Mononuclear cell (primary cell): Measurements from ENCODE around the gene LENEP. TPM values are rescaled to one million over a fixed set of nuclear protein-coding genes. Genes with fewer than 3 reads are reported as not detected.
"Not testable (repeated sequence)": the region's sequence is repeated elsewhere in the genome, so short reads cannot be mapped to it uniquely, and the experiment has no call there.

Experiments
- H3K27me3 ChIP-seq: 2 replicates; pipeline ENCODE4 v1.6.0; 2011; ENCODE audit warnings: low read length, control low read depth; ENCODE audit not compliant: insufficient read depth
- H3K4me1 ChIP-seq: 2 replicates; pipeline ENCODE4 v1.5.1; 2011; ENCODE audit warnings: mild to moderate bottlenecking, low read length, control low read depth; ENCODE audit not compliant: insufficient read depth
- H3K4me3 ChIP-seq: 2 replicates; pipeline ENCODE4 v1.5.1; 2011; ENCODE audit warnings: mild to moderate bottlenecking, low read length, moderate library complexity
- H3K9me3 ChIP-seq: 2 replicates; pipeline ENCODE4 v1.5.1; 2011; ENCODE audit warnings: low read depth, mild to moderate bottlenecking, control low read depth, low read length
- total RNA-seq: library from RNA; depleted of rRNA; stranded (reverse); fragments of >200 nt; gene quantifications from one replicate; pipeline ENCODE4 v1.2.3, GENCODE V29; 2012

LENEP gene
- total RNA-seq, 1 donor = 0.63 TPM

DNA sequence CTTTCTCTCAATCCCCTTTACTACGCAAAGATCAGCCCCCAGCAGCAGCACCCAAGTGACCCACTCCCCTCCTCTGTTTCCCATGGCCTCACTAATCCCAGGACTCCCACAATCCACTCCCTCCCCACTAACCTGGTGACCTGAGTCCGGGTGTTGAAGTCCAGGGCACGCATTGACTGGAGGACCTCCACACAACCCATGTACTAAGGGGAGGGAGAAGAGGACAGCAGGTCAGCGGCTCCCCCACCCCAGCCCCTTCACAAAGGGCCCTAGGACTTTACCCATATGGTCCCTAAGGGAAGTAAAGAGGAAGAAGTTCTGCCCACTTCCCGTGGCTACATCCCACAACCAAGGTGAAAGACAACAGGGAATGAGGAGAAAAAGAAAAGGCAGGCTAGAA lies 24.1 kb upstream of the LENEP start:
- Histone ChIP-seq H3K4me1 (peaks cover 39% of the 10 kb centered on the region), H3K9me3 (no peaks in the 10 kb centered on the region), H3K4me3 (no peak overlapping the region), H3K27me3 (no peaks in the 10 kb centered on the region)

DNA sequence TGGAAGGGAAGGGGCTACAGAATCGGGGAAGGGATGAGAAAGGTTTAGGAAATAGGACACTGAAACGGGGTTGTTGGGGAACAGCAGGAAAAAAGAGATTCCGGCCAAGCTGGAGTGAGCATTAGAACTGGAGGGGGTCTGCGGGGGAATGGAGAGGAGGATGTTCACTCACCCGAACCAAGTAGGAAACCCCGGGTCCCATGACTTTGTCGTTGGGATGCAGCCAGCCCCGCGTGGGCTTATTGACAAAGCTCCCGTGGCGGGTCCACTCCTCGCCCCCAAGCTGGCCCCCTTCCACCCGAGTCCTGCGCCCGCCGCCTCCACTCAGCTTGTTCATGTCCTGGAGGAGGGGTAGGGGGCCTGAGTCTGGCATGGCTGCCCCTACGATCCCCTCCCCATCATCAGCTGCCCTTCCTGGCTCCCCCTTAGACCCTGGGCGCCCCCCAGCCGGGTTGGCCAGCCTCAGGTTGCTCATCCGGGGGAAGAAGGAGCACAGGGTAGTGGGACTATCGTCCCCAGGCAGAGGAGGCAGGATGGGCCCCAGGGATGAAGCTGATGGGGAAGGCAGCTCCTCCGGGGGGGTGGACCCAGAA lies 23.4 kb upstream of the LENEP start:
- H3K4me1 ChIP-seq = peaks cover 39% of the 10 kb centered on the region
- no peaks in the 10 kb centered on the region for H3K9me3 ChIP-seq
- H3K4me3 ChIP-seq = no peak overlapping the region
- no peaks in the 10 kb centered on the region for H3K27me3 ChIP-seq

DNA sequence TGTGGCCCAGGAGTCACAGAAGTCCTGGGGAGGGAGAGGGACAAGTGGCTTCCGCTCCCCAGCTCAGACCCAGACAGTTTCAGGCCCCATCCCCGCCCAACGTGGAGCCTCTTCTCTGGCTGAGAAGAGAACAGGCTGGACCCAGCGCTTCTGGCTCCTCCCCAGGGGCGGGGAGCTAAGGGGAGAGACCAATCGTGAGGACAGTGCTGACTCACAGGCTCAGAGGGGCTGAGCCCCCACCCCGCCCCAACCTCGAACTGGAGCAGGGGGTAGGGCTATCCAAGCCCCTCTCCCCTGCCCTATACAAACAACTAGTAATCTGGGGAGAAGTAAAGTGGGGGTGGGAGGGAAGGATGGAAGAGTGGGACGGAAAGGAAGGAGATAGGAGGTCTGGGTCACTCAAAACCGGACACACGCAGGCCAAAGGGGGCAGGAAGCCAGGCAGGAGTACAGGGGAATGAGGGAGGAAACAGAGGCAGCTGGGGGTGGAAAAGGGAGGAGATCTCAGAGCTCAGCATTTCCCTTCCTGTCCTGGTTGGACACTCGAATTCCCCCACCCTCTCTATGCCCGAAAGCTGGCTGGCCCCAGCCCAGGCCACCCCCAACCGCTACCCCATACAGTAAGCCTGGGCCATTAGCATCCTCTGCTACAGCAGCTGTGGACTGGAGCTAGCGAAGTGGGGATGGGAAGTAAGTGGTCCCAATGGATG lies 22.6 kb upstream of the LENEP start, which contains the start of gene SHC1:
Gene SHC1 (minus strand): TSS at position 117 of the 710 bp plus-strand sequence. CDS start 221 bp downstream, outside the sequence.
- Histone ChIP-seq H3K9me3 (no peaks in the 10 kb centered on the region), H3K4me1 (peaks cover 41% of the 10 kb centered on the region), H3K4me3 (no peak within 1 kb of the TSS), H3K27me3 (no peaks in the 10 kb centered on the region)

DNA sequence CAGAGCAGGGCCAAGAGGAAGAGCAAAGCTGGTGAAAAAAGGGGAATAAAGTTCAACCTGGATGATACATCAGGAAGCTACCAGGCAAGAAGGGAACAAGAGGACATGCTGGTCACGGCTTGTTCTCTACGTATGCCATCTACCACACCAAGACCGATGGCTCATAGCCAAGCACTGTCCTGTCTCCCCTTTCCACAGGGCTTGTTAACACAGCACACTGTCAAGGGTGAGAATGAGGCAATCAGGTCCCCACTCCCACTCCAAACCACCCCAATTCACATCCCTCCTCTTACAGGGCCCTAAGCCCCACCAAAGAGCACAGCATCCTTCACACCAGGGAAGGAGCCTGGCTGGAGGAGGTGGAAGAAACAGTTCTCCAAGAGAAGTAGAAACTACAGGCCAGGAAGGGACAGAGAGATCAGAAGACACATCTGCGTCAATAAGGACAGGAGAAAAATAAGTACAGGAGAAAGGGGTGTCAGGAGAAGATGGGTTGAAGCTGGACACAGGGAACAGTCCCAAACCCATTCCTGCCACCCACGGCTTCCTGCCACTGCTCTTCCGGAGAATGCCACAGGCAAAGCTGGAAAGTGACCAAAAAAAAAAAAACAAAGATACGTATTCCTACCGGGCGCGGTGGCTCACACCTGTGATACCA lies 21.9 kb upstream of the LENEP start:
- H3K4me1 ChIP-seq = peaks cover 48% of the 10 kb centered on the region
- no peaks in the 10 kb centered on the region for H3K27me3 ChIP-seq
- H3K9me3 ChIP-seq = no peaks in the 10 kb centered on the region
- H3K4me3 ChIP-seq = no peak overlapping the region

DNA sequence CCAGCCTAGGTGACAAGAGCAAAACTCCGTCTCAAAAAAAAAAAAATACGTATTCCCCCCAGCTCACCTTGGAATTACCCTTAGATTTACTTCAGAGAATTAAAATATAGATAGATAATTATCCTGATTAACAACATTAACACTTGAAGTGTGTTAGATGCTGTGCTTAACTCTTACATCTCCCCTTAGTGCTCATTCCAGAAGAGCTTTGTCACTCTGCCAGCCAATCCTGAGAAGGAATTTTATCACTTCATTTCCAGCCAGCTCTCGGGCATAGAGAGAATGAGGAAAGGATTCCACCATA lies 21.2 kb upstream of the LENEP start:
- no peak overlapping the region for H3K4me3 ChIP-seq
- no peaks in the 10 kb centered on the region for H3K27me3 ChIP-seq
- H3K4me1 ChIP-seq = peaks cover 54% of the 10 kb centered on the region
- no peaks in the 10 kb centered on the region for H3K9me3 ChIP-seq

DNA sequence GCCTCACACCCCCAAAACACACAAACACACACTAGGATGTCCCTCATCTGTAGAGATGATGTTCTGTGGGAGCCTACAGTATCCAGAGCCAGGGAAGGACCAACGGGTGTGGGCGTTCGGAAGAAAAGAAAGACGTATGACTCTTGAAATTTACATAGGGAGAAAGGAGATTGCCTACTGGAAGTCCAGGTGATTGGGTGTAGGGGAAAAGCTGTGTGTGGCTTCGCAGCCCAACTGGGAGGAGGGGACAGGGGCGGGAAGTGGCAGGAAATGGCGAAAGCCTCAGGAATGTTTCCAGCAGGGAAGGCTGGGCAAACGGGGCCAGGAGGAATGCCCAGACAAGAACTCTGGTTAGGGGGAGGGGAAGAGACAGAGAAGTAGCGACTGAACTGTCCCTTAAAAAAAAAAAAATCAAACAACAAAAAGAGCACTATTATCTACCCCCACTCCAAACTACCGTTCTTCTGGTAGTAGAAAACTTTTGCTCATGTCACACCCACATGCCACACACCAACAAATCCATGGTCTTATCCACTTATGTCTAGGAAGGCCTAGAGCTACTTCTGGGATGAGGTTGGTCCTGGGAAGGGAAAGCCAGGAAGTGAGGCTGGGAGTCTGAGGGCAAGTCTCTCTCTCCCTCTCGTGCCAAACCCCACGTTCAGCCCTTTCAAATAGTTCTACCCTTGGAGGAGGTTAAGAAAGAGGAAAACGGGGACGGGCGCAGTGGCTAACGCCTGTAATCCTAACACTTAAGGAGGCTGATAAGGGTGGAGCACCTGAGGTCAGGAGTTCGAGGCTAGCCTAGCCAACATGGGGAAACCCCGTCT lies 20.7 kb upstream of the LENEP start:
- Histone ChIP-seq H3K4me3 (no peak overlapping the region), H3K9me3 (no peaks in the 10 kb centered on the region), H3K4me1 (peaks cover 55% of the 10 kb centered on the region), H3K27me3 (no peaks in the 10 kb centered on the region)

DNA sequence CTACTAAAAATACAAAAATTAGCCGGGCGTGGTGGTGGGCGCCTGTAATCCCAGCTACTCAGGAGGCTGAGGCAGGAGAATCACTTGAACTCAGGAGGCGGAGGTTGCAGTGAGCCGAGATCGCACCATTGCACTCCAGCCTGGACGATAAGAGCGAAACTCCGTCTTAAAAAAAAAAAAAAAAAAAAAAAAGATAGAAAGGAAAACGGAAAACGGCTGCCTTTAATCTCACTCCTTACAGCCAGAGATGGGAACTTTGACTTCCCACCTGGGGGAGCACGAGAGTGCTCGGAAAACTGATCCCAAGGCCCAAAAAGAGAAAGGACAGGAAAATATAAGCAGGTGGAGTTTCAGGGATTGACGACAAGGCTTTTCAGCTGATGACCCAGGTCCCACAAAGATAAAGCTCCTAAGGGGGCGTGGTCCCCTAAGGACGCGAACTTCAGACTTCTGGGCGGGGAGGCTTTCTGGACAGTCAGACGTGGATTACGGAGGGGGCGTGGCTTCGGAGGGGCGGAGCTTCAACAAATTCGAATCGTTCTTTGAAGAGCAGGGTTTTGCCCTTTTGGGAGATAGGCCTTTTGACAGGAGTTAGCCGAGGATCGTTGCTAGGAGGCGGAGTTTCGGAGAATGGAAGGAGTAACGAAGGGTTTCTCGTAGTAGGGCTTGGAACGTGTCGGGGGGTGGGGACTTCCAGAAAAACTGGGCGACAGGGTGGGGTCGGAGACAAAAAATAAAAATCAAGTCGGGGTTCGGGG lies 19.9 kb upstream of the LENEP start:
- peaks cover 55% of the 10 kb centered on the region for H3K4me1 ChIP-seq
- peak overlapping the region; percentile 81 for H3K4me3 ChIP-seq
- no peaks in the 10 kb centered on the region for H3K9me3 ChIP-seq
- H3K27me3 ChIP-seq = no peaks in the 10 kb centered on the region

DNA sequence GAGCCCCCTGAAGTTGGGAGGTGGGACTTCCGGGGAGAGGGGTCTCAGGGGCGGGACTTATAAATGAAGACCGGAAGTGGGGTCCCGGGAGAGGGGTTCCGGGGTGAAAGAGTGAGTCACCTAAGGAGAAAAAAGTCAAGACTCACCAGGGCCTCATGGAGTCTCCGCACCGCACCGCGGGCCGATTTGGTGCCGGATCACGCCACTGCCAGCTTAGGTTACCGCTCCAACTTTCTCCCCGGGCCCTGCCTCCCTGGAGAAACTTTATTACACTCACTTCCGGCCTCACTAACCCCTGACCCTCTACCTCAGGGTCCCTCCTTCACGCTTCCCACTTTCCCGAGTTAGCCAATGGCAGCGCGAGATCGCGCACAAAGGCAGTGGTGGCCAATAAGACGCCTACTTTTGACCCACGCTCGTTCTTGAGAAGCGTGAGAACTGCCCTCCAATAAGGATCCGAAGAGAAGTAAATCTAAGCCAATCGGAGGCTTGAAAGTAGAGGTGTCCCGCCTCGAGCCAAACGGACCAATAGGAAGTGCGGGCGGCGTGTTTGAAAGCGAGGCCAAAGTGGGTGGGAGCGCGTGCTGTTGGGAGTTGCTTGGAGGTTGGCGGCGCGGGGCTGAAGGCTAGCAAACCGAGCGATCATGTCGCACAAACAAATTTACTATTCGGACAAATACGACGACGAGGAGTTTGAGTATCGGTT lies 19.1 kb upstream of the LENEP start, which contains the start of gene CKS1B:
Gene CKS1B (plus strand): TSS at position 580 of the 706 bp plus-strand sequence. CDS start 65 bp downstream, at position 645.
- no peaks in the 10 kb centered on the region for H3K9me3 ChIP-seq
- peaks cover 55% of the 10 kb centered on the region for H3K4me1 ChIP-seq
- H3K4me3 ChIP-seq = peak within 1 kb of the TSS; percentile 81
- no peaks in the 10 kb centered on the region for H3K27me3 ChIP-seq

DNA sequence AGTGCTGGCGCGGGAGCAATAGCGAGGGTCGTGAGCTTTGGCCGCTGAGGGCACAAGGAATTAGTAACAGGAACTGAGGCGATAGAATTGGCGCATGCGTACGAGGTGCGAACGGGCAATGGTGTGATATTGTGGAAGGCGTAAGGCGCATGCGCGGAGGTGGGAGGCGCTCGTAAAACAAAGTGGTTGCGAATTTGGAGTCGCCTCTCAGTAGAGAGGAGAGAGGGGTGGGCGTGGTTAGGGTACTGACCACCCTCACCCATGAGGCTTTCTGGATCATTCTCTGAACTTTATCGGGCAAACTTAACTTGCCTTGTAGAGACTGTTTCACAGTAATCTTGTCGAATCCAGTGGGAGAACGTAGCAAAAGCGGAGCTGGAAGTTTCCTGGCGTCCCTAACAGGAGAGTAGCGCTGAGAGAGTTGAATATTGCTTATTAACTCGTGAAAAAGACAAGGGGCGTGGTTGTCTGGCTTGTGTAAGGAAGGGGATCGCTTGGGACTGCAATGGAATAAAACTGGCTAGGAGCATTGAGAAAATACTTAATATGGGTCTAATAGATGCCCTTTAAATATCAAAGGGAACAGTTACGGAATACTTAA lies 18.5 kb upstream of the LENEP start:
- H3K4me3 ChIP-seq = peak overlapping the region; percentile 81
- H3K27me3 ChIP-seq = no peaks in the 10 kb centered on the region
- H3K9me3 ChIP-seq = no peaks in the 10 kb centered on the region
- H3K4me1 ChIP-seq = peaks cover 53% of the 10 kb centered on the region

DNA sequence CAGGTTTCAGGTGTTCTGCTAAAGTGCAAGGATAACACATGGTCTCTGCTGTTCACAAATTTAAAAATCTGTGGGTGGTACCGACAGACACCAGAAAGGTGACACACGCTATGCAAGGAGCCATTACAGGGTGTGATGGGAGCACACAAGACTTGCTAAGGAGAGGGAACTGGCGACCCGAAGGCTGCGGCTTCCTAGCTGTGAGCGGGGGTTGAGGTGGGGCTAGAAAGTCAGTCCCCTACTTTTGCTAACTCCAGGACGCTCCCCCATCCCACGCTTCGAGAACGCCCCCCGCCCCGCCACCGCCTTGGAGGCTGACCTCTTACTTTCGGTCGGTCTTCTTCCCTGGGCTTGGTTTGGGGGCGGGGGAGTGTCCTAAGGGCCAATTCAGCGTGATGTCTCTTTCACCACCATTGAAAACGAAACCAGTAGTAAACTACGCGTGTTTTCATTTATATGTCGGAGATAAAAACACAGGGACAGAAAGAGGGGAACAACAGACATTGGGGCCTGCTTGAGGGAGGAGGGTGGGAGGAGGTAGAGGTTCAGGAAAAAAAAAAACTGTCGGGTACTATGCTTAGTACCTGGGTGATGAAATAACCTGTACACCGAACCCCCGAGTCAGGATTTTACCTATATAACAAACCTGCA lies 17.9 kb upstream of the LENEP start:
- no peaks in the 10 kb centered on the region for H3K9me3 ChIP-seq
- no peaks in the 10 kb centered on the region for H3K27me3 ChIP-seq
- H3K4me1 ChIP-seq = peaks cover 47% of the 10 kb centered on the region
- H3K4me3 ChIP-seq = peak overlapping the region; percentile 81

DNA sequence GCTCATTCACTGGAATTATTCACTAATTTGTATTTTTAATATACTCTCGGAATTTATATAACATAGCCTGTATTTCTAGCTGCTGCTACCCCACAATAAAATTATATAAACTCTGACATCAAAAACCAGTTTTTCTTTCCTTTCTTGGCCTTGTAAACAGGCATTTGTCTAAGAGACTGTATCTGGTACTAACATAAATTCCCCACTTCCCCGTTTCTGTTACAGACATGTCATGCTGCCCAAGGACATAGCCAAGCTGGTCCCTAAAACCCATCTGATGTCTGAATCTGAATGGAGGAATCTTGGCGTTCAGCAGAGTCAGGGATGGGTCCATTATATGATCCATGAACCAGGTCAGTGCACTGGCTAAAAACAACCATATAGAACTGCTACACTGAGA lies 15.6 kb upstream of the LENEP start:
- H3K27me3 ChIP-seq, H3K9me3 ChIP-seq, H3K4me3 ChIP-seq: not testable (repeated sequence)
- H3K4me1 ChIP-seq = peaks cover 30% of the 10 kb centered on the region

DNA sequence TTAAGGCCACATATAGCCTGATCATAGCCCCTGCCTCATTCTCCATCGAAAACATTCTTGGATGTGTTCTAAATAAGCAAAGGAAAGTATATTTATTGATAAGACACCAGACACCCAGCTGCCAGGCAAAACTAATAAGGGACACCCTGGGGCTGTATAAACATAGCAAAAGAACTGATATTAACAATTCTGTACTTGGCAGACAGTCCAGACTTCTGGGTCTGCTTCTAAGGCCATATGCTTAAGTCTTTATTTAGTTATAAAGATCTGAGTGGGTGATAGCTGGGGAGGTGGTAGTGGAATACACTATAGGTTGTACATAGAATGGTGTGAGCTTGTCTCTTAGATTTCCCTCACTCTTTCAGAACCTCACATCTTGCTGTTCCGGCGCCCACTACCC lies 15.0 kb upstream of the LENEP start:
- Histone ChIP-seq H3K4me1 (peaks cover 25% of the 10 kb centered on the region), H3K9me3 (no peaks in the 10 kb centered on the region), H3K4me3 (no peak overlapping the region), H3K27me3 (no peaks in the 10 kb centered on the region)

DNA sequence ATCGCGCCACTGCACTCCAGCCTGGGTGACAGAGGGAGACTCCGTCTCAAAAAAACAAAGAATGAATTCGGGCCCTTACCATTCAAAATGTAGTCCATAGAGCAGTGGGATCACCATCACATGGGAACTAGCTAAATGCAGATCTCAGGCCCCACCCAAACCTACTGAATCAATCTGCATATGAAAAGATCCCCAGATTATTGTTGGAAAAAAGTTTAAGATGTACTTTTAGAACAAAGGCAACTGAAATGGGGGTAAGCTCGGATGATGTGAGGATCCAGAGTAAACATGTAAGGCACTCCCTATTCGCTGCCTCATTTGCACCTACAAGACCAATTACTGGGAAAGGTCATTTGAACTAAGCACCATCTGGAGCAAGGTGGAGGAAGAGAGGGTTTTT lies 11.0 kb upstream of the LENEP start:
- Histone ChIP-seq H3K4me1 (peaks cover 25% of the 10 kb centered on the region), H3K4me3 (peak overlapping the region; percentile 60), H3K9me3 (no peaks in the 10 kb centered on the region), H3K27me3 (no peaks in the 10 kb centered on the region)
